Measurements from ENCODE around the gene RENBP.

GRCh38 chrX:153913211-153913610 lies 31.2 kb downstream of the RENBP start:
- TF ChIP-seq CTCF (IDR thresholded peaks at IDR 0.05 in 4 of 5, conservative IDR thresholded peaks at IDR 0.05 in 1 of 5) = no peak
- TF ChIP-seq POLR2A (IDR thresholded peaks at IDR 0.05) = no peak
